Measurements from ENCODE around the gene CCDC122.

GRCh38 chr13:43876366-43876765 is 3.2 kb downstream of the CCDC122 start:
- no peak for TF ChIP-seq CTCF (IDR thresholded peaks at IDR 0.05; ENCODE audit: insufficient read depth, low read depth, low read length)
- TF ChIP-seq EZH2 (IDR thresholded peaks at IDR 0.05; ENCODE audit: insufficient read depth, low read length), result no peak

Measured in astrocyte (in vitro differentiated cells and primary cell).